ENCODE results near the gene FGD6.

FGD6 gene

GRCh38 chr12:95073698-95074520 lies 143.4 kb downstream of the FGD6 start:
- DNase-seq = peak; percentile 36

GRCh38 chr12:95072900-95073697 lies 144.2 kb downstream of the FGD6 start, which contains the start of gene NR2C1:
TSS of gene NR2C1 (minus strand) at chr12:95073618. CDS start at chr12:95067384, 6,234 bp downstream.
- DNase-seq = peak; percentile 99

GRCh38 chr12:95070378-95070777 lies 146.9 kb downstream of the FGD6 start:
- no peak for DNase-seq

GRCh38 chr12:95066091-95066855 lies 151.0 kb downstream of the FGD6 start:
- no peak for DNase-seq

GRCh38 chr12:95060951-95061350 lies 156.3 kb downstream of the FGD6 start:
- DNase-seq = no peak

GRCh38 chr12:95059984-95060383 lies 157.3 kb downstream of the FGD6 start:
- no peak for DNase-seq

- no peak for DNase-seq
These were observed 159.8 kb downstream of the FGD6 start for GRCh38 chr12:95057424-95057823.

- DNase-seq = no peak
These were observed 162.2 kb downstream of the FGD6 start for GRCh38 chr12:95055057-95055456.

GRCh38 chr12:95054206-95054605 lies 163.1 kb downstream of the FGD6 start:
- DNase-seq = no peak

- DNase-seq = no peak
These were observed 166.0 kb downstream of the FGD6 start for GRCh38 chr12:95051241-95051640.

- DNase-seq = no peak
These were observed 179.4 kb downstream of the FGD6 start for GRCh38 chr12:95037906-95038305.

- DNase-seq = no peak
These were observed 182.5 kb downstream of the FGD6 start for GRCh38 chr12:95034750-95035149.
